GM21619 (cell line): ENCODE results near the gene LMCD1.

ENCODE experiments used
- ATAC-seq: cut with Tn5 transposase; IDR thresholded peaks from one replicate; pipeline ENCODE4 v1.9.1; 2021; ENCODE audit not compliant: unreplicated experiment

The LMCD1 gene

DNA sequence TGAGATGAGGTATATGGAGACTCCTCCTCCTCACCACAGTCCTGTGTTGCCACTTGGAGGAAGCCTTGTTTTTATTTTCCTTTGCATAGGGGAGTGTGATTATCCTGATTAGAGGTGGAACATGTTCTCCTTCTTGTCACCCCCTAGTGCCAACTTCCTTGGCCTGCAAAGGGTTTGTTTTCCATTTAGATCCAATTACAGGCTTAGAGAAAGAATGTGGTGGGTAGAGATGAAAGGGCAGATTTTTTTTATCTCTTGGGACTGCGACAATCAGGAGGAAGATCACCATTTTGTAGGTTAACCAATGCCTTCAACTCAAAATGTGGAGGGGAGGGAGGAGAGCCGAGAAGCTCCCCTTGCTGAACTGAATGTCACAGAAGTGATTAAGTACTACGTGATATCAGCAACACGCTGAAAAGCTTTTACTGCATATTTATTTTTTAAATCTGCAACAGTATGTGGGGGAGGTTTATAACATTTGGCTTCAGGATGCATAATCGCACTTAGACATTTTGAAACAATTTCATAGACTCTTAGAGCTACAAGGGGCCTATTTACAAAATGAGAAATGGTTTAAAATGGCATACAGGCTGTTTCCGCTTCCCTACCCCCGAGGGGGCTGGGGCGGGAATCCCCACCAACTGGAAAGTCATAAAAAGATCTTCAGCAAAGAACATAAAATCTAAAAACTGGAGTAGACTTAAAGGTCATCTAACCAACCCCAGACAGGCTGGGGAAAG is 2.4 kb downstream of the LMCD1 start:
- no peak for ATAC-seq

DNA sequence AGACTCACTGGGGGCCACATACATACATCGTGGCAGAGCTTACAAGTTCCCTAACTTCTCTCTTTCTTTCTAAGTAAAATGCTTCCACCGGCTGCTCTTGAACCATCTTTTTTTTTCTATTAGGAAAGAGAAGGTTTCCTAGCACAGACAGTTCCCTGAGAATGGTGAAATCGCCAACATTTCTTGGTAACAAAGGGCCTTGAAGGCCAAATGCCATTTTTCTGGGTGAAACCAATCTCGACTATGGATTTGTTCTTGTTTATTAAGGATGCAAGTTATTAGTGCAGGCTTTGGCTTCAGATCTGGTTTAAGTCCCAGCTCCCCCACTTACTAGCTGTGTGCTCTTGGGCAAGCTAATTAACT is 3.0 kb downstream of the LMCD1 start:
- ATAC-seq: no peak

DNA sequence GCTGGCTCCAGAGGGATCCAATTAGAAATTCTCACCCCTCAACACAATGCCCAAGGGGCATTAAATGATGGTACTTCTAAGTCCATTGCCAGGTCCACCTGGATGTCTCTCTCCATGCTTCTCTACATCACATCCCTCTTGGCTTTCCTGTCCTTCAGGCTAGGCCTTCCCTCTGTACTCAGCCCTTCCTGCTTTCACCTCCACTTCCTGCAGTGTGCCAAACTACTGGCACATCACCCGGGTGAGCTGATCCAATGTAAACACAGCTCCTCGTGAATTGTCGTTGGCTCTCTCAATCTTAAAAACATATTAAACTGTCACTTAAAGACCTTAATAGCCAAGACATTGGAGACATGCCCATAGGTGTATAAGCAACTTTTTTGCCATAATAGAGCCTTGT is 4.0 kb downstream of the LMCD1 start:
- ATAC-seq: no peak

DNA sequence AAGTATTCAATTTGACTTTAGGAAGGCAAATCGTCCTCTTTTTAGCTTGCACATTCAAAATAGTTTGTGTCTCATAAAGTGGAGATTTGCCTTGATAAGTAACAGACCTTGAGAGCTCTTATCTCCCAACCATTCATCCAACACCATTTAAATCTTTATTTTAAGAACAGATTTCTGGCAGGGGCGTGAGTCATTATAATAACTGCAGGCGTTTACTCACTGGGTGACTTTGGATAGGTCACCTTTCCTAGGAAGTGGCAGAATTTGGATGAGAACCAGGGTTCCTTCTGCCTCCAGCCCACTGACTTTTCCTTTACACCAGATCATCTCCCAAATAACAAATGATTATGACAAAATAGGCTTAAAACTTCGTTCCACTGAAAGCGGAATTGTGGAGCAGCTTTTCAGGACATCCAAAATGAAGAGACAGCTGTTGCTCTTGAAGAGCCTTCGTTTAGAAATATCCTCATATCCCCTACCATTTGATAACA is 5.0 kb downstream of the LMCD1 start:
- no peak for ATAC-seq

- ATAC-seq: no peak
These were observed 5.9 kb downstream of the LMCD1 start for GRCh38 chr3:8507496-8507895.

DNA sequence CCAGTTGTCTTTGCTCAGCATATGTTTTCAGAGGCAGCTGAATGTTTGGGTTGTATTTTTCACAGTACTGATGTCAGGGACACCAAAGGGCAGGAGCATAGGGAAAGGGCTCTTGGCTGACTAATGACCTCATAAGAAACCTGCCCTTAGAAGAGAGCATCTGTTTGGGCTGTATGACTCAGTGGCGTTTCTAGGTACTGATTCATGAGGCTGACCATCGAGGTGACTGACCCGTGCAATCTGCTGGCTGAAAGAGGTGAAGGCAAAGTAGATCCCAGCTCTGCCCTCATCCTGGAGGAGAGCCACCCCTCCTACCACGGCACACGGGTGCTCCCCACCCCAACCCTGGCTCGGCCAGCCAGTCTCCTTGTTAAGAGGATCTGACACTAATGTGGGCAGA is 8.3 kb downstream of the LMCD1 start:
- ATAC-seq: no peak

GRCh38 chr3:8512234-8512633 is 10.6 kb downstream of the LMCD1 start:
- ATAC-seq: no peak

DNA sequence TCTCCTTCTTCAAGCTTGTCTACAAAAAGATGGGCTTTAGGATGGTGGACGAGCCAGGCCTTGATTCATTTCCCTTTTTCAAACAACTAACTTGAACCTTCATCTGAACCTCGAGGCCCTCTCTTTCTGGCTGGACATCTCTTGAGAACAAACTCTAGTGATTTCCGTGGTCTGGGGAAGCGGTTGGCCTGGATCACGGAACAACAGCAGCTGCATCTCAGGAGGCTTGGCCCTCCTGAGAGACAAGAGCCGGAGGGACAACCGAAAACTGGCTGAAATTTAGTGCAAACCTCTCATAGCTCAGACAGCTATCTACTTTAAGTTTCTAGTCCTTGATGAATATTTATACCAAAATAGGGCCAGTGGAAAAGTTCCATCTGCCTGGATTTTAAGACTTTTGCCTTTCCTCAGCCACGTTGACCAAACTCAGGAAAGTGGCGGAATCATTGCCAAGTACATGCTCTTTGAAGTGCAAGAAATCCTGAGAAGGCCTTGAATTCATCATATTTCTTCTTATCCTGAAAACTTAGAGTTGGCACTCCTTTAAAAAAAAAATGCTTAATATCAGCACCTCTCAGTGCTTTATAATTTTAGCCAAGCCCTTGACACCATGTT is 14.5 kb downstream of the LMCD1 start:
- no peak for ATAC-seq

DNA sequence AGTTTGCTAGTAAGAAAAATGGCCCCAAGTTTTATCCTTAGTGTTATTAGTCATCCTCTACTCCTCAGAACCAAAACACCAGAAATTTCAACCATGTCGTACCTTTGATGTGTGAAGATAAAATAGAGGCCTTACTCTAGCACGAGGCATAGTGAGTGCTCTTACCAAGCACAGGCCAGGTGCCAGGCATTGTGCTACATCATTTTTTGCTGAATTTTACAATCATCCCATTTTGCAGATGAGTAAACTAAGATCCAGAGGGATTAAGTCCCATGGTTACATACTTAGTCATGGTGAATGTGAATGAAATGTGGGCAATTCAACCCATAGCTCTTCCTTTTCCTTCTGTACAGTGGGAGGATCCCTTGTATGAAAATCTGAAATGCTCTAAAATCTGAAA is 15.2 kb downstream of the LMCD1 start:
- no peak for ATAC-seq

- no peak for ATAC-seq
These were observed 15.9 kb downstream of the LMCD1 start for GRCh38 chr3:8517487-8517886.

DNA sequence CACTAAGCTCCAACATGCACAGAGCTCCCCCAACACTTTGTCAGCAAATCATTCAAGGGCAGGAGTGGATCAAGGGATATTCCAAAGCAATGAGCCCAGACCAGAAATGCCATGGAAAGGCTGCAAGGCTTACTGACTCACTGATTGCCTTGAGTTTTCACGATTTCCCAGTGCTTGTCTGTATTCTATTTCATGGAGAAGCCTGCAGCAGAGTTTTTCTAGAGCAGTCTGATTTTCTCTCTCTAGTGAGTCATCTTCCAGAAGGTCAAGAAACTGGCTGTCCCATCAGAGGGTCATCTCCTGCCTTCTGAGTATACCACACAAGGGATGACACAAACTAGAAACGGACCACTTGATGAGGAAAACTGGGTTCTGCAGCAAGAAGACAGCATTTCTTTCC is 16.5 kb downstream of the LMCD1 start:
- no peak for ATAC-seq

DNA sequence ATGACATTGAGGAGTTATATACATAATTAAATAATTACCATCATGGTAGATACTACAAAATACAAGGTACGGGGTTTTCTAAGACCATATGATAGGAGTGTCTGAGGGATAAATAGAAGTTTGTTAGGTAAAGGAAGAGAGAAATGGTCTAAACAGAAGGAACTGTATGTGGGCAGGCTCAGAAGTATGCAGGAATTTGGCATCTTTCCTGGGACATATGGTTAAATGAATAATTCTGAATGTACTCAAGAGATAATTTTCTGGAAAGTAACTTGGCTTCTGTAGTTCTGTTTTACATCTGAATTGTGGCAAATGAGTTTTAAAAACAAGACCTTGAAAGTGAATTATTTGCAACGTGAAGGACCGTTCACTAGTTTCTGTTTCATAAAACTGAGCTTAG is 17.5 kb downstream of the LMCD1 start:
- ATAC-seq: no peak

- no peak for ATAC-seq
These were observed 18.3 kb downstream of the LMCD1 start for GRCh38 chr3:8519774-8520448.

- ATAC-seq: no peak
These were observed 19.3 kb downstream of the LMCD1 start for GRCh38 chr3:8520816-8521403.

DNA sequence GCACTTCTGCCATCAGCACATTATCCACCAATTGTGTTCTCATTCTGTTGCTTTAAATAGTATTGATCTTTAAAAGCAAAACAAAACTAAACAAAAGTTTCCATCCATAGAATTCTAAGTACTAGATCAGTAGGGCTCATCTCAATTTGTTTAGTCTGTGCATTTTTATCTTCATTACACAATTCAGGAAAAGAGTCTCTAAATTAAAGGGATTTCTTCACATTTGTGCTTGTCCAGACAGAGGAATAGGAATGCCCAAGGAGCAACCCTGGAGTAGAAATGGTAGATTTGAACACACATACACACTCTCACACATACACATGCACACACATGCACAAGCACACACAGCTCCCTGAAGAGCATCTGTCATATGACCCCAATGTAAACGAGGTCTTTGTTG is 21.4 kb downstream of the LMCD1 start:
- ATAC-seq: no peak

GRCh38 chr3:8524249-8524648 is 22.6 kb downstream of the LMCD1 start:
- no peak for ATAC-seq

- ATAC-seq: peak; percentile 63
These were observed 23.2 kb downstream of the LMCD1 start for GRCh38 chr3:8524656-8525399.

- no peak for ATAC-seq
These were observed 24.3 kb downstream of the LMCD1 start for GRCh38 chr3:8525893-8526292.

- no peak for ATAC-seq
These were observed 27.6 kb downstream of the LMCD1 start for GRCh38 chr3:8529181-8529637.

GRCh38 chr3:8529738-8530525 is 28.3 kb downstream of the LMCD1 start:
- no peak for ATAC-seq
